ENCODE measurements around the gene TSPO2. TPM values are rescaled to one million over a fixed set of nuclear protein-coding genes. Genes with fewer than 3 reads are reported as not detected.

Gene TSPO2
- total and polyA plus RNA-seq, 2 of the 8 experiments (the other 6 are each of a cell fraction or from before 2014, with no cell fraction given), result not detected

DNA sequence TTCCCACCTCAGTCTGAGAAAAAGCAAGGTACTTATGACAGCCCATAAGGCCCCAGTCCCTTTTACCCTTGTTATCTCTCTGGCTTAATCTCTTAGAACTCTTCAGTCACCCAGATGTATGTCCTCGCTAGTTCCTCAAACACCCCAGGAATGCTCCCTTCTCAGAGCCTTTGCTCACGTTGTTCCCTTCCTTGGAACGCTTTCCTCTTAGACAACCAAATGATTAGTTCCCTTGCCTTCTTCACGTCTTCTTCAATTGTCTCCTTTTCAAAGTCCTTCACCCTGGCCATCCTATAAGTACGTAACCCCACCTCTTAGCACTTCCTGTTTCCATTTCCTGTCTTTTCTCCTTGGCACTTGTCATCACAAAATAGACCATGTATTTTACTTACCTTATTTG lies 9.6 kb downstream of the TSPO2 start:
- H2AK5ac ChIP-seq (ENCODE audit: low read depth, low read length), result no peak overlapping the region
- no peaks in the 10 kb centered on the region for H3K23me2 ChIP-seq (ENCODE audit: low read depth, low read length)
- no peaks in the 10 kb centered on the region for H3K79me1 ChIP-seq (ENCODE audit: low read depth, low read length)
- H3K79me2 ChIP-seq (ENCODE audit: control insufficient read depth in 1 of 2, insufficient read depth in 2 of 2, low read length in 2 of 2), result no peaks in the 10 kb centered on the region
- H2AFZ ChIP-seq (ENCODE audit: low read length), result no peak overlapping the region
- H4K20me1 ChIP-seq (replicated peaks in 1 of 2; ENCODE audit: control insufficient read depth in 1 of 2, insufficient read depth in 2 of 2, low read length in 2 of 2), result no peaks in the 10 kb centered on the region
- no peak overlapping the region for H3K4me2 ChIP-seq (ENCODE audit: insufficient read depth in 1 of 2, low read depth in 2 of 2, low read length in 2 of 2)
- H3K4me3 ChIP-seq (ENCODE audit: extremely low read depth in 1 of 4, insufficient read depth in 2 of 4, low read depth in 3 of 4, low read length in 4 of 4), result no peak overlapping the region
- ChIA-PET CTCF (ENCODE audit: partially characterized antibody) (interaction anchor here (6.3 to 6.7 kb wide), 2 partner anchors 12 to 22 kb away, joined by 41 to 48 read pairs; partner anchors contain the start of gene UNC5CL), POLR2A (ENCODE audit: partially characterized antibody) (no interaction called here)
- H2BK12ac ChIP-seq (ENCODE audit: low read depth, low read length), result no peak overlapping the region
- WGBS, 2 experiments (ENCODE audit: extremely low coverage in 1 of 2, insufficient coverage in 1 of 2, insufficient read length in 1 of 2, insufficient replicate concordance in 2 of 2, low coverage in 1 of 2, low lambda C conversion rate in 2 of 2, missing lambda C conversion rate in 1 of 2), result 65% methylated on average over 5 of the region's 5 CpGs; no CpG with 5 or more reads in 1 of the 2 experiments
- no peak overlapping the region for H2BK120ac ChIP-seq (replicated peaks; ENCODE audit: low read depth, low read length)
- DNase-seq (ENCODE audit: low read depth in 1 of 2, low spot score in 2 of 2), result no peak
- no peak overlapping the region for H2BK15ac ChIP-seq (ENCODE audit: low read length)
- H3K9ac ChIP-seq (replicated peaks in 1 of 4; ENCODE audit: extremely low read depth in 1 of 4, low read depth in 3 of 4, low read length in 3 of 4), result no peak overlapping the region
- H3K14ac ChIP-seq (ENCODE audit: insufficient read length), result no peak overlapping the region
- H3K56ac ChIP-seq (replicated peaks; ENCODE audit: insufficient read length, low read depth, low read length), result no peak overlapping the region
- no peak overlapping the region for H2BK20ac ChIP-seq (ENCODE audit: low read length)
- peaks cover 0 to 5% (median 0%) of the 10 kb centered on the region in 4 experiments; a peak in 2 of 7 replicates for H3K4me1 ChIP-seq (replicated peaks in 1 of 4; ENCODE audit: control insufficient read depth in 3 of 4, insufficient read depth in 4 of 4, low read length in 3 of 4)
- H4K8ac ChIP-seq (ENCODE audit: extremely low read depth, insufficient read depth, low read length), result no peak overlapping the region
- H4K91ac ChIP-seq (replicated peaks; ENCODE audit: insufficient read length, low read length), result no peak overlapping the region
- no peak overlapping the region for H2BK5ac ChIP-seq (ENCODE audit: low read depth, low read length)
- FAIRE-seq, result no peak
- no peaks in the 10 kb centered on the region for H3K36me3 ChIP-seq (ENCODE audit: control insufficient read depth in 2 of 4, insufficient read depth in 4 of 4, low read length in 3 of 4)
- no peak overlapping the region for H3K4ac ChIP-seq (replicated peaks; ENCODE audit: insufficient read length, low read depth, low read length)
- H3K27ac ChIP-seq (ENCODE audit: low read depth, low read length), result no peak overlapping the region
- H3K23ac ChIP-seq (ENCODE audit: insufficient read length), result no peak overlapping the region
- H4K5ac ChIP-seq (ENCODE audit: insufficient read length, low read depth, low read length), result no peak overlapping the region
- H3K27me3 ChIP-seq (replicated peaks in 1 of 4; ENCODE audit: control insufficient read depth in 3 of 4, extremely low read depth in 1 of 4, insufficient read depth in 3 of 4, low read length in 3 of 4), result no peaks in the 10 kb centered on the region
- no peaks in the 10 kb centered on the region for H3K9me3 ChIP-seq (ENCODE audit: insufficient read depth in 2 of 2, low read depth in 1 of 2, low read length in 1 of 2)
- no peak overlapping the region for H3K18ac ChIP-seq (ENCODE audit: extremely low read depth, low read length)
- TF ChIP-seq SIN3A (conservative IDR thresholded peaks at IDR 0.05 in 1 of 2, IDR thresholded peaks at IDR 0.05 in 1 of 2; ENCODE audit: low read depth in 1 of 2, low read length in 2 of 2) (no peak), NANOG (IDR thresholded peaks at IDR 0.05; ENCODE audit: insufficient read depth, low read depth, low read length, poor library complexity, severe bottlenecking) (no peak), SP1 (IDR thresholded peaks at IDR 0.05; ENCODE audit: low read depth, low read length) (no peak), TAF1 (IDR thresholded peaks at IDR 0.05; ENCODE audit: low read depth, low read length) (no peak), HDAC2 (IDR thresholded peaks at IDR 0.05; ENCODE audit: borderline replicate concordance in 1 of 2, low read depth in 2 of 2, low read length in 2 of 2) (no peak), CHD1 (IDR thresholded peaks at IDR 0.05; ENCODE audit: low read depth, low read length) (no peak), BRCA1 (IDR thresholded peaks at IDR 0.05; ENCODE audit: low read depth, low read length) (no peak), GABPA (IDR thresholded peaks at IDR 0.05; ENCODE audit: borderline replicate concordance, insufficient read depth, low read length) (no peak), RNF2 (IDR thresholded peaks at IDR 0.05; ENCODE audit: borderline replicate concordance, low read depth, low read length, missing control alignments, poor library complexity, severe bottlenecking) (no peak), SIRT6 (IDR thresholded peaks at IDR 0.05; ENCODE audit: low read length) (no peak), RAD21 (IDR thresholded peaks at IDR 0.05 in 1 of 2, conservative IDR thresholded peaks at IDR 0.05 in 1 of 2; ENCODE audit: low read depth in 2 of 2, low read length in 2 of 2) (no peak), BACH1 (IDR thresholded peaks at IDR 0.05; ENCODE audit: low read length) (no peak), CEBPB (IDR thresholded peaks at IDR 0.05; ENCODE audit: low read depth, low read length) (no peak), BCL11A (IDR thresholded peaks at IDR 0.05; ENCODE audit: low read depth in 2 of 2, low read length in 2 of 2) (no peak)

Measured in H1 (cell line).